ENCODE measurements around the gene DLGAP1. TPM values are rescaled to one million over a fixed set of nuclear protein-coding genes. Genes with fewer than 3 reads are reported as not detected.

The DLGAP1 gene
- total and polyA plus RNA-seq, 2 donors (not counting 1 experiment from before 2014, with no cell fraction given), result 0.07 to 0.61 TPM

- Histone ChIP-seq H3K36me3 (replicated peaks in 1 of 2; ENCODE audit: control extremely low read depth in 1 of 2, control insufficient read depth in 1 of 2, extremely low read depth in 1 of 2, insufficient read depth in 2 of 2, low read length in 1 of 2) (no peaks in the 10 kb centered on the region), H3K9ac (ENCODE audit: low read length) (no peak overlapping the region), H3K27ac (ENCODE audit: low read length in 2 of 2) (no peak overlapping the region), H3K4me1 (ENCODE audit: control insufficient read depth in 2 of 2, insufficient read depth in 2 of 2, low read length in 2 of 2) (no peaks in the 10 kb centered on the region), H3K79me2 (ENCODE audit: control insufficient read depth, insufficient read depth, low read length) (no peaks in the 10 kb centered on the region), H3K4me2 (replicated peaks; ENCODE audit: low read depth, low read length, poor library complexity, severe bottlenecking) (no peak overlapping the region), H4K20me1 (ENCODE audit: control insufficient read depth, insufficient read depth, low read length, poor library complexity, severe bottlenecking) (no peaks in the 10 kb centered on the region), H3K4me3 (ENCODE audit: control extremely low read depth in 1 of 5, extremely low read depth in 1 of 5, insufficient read depth in 1 of 5, low read depth in 2 of 5, low read length in 4 of 5) (no peak overlapping the region), H2AFZ (ENCODE audit: insufficient read depth, low read depth, low read length, poor library complexity, severe bottlenecking) (no peak overlapping the region), H3K9me3 (ENCODE audit: control extremely low read depth in 1 of 3, control insufficient read depth in 2 of 3, insufficient read depth in 1 of 3, low read length in 2 of 3) (peaks cover 0 to 1% (median 0%) of the 10 kb centered on the region in 3 donors), H3K27me3 (replicated peaks in 1 of 4; ENCODE audit: control extremely low read depth in 1 of 4, control insufficient read depth in 3 of 4, insufficient read depth in 4 of 4, low read length in 3 of 4) (no peaks in the 10 kb centered on the region)
- H3K4me3 Mint-ChIP-seq, result no peak overlapping the region
- H3K27me3 Mint-ChIP-seq, result no peaks in the 10 kb centered on the region
- CTCF ChIA-PET, result no interaction called here
- DNase-seq (no peak), ATAC-seq (ENCODE audit: low read depth) (no peak)
- intact Hi-C loops (cut with micrococcal nuclease), result no loop called here
- TF ChIP-seq EZH2 (IDR thresholded peaks at IDR 0.05; ENCODE audit: borderline replicate concordance, insufficient read depth, low read depth, low read length, poor library complexity, severe bottlenecking) (no peak), CTCF (IDR thresholded peaks at IDR 0.05) (no peak)
- no peak overlapping the region for H3K27ac Mint-ChIP-seq
- POLR2A ChIA-PET, result no interaction called here
- H3K4me1 Mint-ChIP-seq, result no peaks in the 10 kb centered on the region
- 56% methylated on average over 3 of the region's 4 CpGs for WGBS (ENCODE audit: insufficient coverage)
- peaks cover 4% of the 10 kb centered on the region for H3K9me3 Mint-ChIP-seq (ENCODE audit: insufficient read depth)
Measured at GRCh38 chr18:4369705-4370104, 85.4 kb downstream of the DLGAP1 start.

- no peak for DNase-seq
- ChIA-PET CTCF (interaction anchor here (0.6 kb wide), 1 partner anchor 164 kb away, joined by 3 read pairs; no protein-coding TSS in a partner anchor), POLR2A (no interaction called here)
- no peak overlapping the region for H3K9ac ChIP-seq (ENCODE audit: low read length)
- no peak overlapping the region for H3K4me3 ChIP-seq (ENCODE audit: control extremely low read depth in 1 of 5, extremely low read depth in 1 of 5, insufficient read depth in 1 of 5, low read depth in 2 of 5, low read length in 4 of 5)
- no peaks in the 10 kb centered on the region for H3K4me1 ChIP-seq (ENCODE audit: control insufficient read depth in 2 of 2, insufficient read depth in 2 of 2, low read length in 2 of 2)
- intact Hi-C loops (cut with micrococcal nuclease), result no loop called here
- Mint-ChIP-seq H3K4me1 (no peaks in the 10 kb centered on the region), H3K9me3 (ENCODE audit: insufficient read depth) (peaks cover 10% of the 10 kb centered on the region), H3K27ac (no peak overlapping the region), H3K27me3 (no peaks in the 10 kb centered on the region), H3K4me3 (no peak overlapping the region)
- H3K27me3 ChIP-seq (replicated peaks in 1 of 4; ENCODE audit: control extremely low read depth in 1 of 4, control insufficient read depth in 3 of 4, insufficient read depth in 4 of 4, low read length in 3 of 4), result no peaks in the 10 kb centered on the region
- TF ChIP-seq CTCF (IDR thresholded peaks at IDR 0.05) (no peak), EZH2 (IDR thresholded peaks at IDR 0.05; ENCODE audit: borderline replicate concordance, insufficient read depth, low read depth, low read length, poor library complexity, severe bottlenecking) (no peak)
- H3K79me2 ChIP-seq (ENCODE audit: control insufficient read depth, insufficient read depth, low read length), result no peaks in the 10 kb centered on the region
- no CpG with 5 or more reads among the region's 2 CpGs for WGBS (ENCODE audit: insufficient coverage)
- H3K4me2 ChIP-seq (replicated peaks; ENCODE audit: low read depth, low read length, poor library complexity, severe bottlenecking), result no peak overlapping the region
- no peak overlapping the region for H3K27ac ChIP-seq (ENCODE audit: low read length in 2 of 2)
- peaks cover 0 to 9% (median under 1%) of the 10 kb centered on the region in 3 donors for H3K9me3 ChIP-seq (ENCODE audit: control extremely low read depth in 1 of 3, control insufficient read depth in 2 of 3, insufficient read depth in 1 of 3, low read length in 2 of 3)
- H2AFZ ChIP-seq (ENCODE audit: insufficient read depth, low read depth, low read length, poor library complexity, severe bottlenecking), result no peak overlapping the region
- no peaks in the 10 kb centered on the region for H3K36me3 ChIP-seq (replicated peaks in 1 of 2; ENCODE audit: control extremely low read depth in 1 of 2, control insufficient read depth in 1 of 2, extremely low read depth in 1 of 2, insufficient read depth in 2 of 2, low read length in 1 of 2)
- H4K20me1 ChIP-seq (ENCODE audit: control insufficient read depth, insufficient read depth, low read length, poor library complexity, severe bottlenecking), result no peaks in the 10 kb centered on the region
- no peak for ATAC-seq (ENCODE audit: low read depth)
Measured at GRCh38 chr18:4360221-4360715, 94.8 kb downstream of the DLGAP1 start.
